Measurements from ENCODE around the gene UCMA.

DNA sequence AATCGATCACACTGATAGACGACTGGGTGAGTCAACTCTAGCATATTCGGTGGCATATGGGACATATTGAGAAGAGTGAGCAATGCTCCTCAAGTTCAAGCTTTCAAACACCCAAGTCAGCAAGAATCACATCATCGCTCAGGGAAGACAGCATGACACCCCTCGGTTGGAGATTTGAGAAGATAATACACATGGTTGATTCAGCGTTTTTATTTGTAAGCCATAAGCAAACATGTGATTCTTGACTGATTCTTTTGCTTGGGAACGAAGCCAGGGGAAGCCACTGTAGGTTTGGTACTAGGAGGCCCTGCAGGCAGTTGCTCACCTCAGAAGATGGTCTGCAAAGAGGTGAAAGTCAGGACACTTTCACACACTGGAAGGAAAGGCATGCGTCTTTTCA lies 12.6 kb downstream of the UCMA start:
- TF ChIP-seq, protein P1, sequence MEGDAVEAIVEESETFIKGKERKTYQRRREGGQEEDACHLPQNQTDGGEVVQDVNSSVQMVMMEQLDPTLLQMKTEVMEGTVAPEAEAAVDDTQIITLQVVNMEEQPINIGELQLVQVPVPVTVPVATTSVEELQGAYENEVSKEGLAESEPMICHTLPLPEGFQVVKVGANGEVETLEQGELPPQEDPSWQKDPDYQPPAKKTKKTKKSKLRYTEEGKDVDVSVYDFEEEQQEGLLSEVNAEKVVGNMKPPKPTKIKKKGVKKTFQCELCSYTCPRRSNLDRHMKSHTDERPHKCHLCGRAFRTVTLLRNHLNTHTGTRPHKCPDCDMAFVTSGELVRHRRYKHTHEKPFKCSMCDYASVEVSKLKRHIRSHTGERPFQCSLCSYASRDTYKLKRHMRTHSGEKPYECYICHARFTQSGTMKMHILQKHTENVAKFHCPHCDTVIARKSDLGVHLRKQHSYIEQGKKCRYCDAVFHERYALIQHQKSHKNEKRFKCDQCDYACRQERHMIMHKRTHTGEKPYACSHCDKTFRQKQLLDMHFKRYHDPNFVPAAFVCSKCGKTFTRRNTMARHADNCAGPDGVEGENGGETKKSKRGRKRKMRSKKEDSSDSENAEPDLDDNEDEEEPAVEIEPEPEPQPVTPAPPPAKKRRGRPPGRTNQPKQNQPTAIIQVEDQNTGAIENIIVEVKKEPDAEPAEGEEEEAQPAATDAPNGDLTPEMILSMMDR (conservative IDR thresholded peaks at IDR 0.05; ENCODE audit: low read length) = no peak
- no peak for TF ChIP-seq EZH2phosphoT487 (IDR thresholded peaks at IDR 0.05; ENCODE audit: borderline replicate concordance, low read depth, low read length)
